OCI-LY3 (cell line): ENCODE measurements around the gene TEX264.

Experiments used
- CTCF ChIP-seq: fragments of 200-600, 300-600 bp; sonication (generic); IDR thresholded peaks from 2 replicates; pipeline ENCODE4 v1.5.1; 2014; ENCODE audit warnings: antibody characterized with exemption, low read length, low read depth
- EZH2phosphoT487 ChIP-seq: fragments of 200-600 bp; shearing (Covaris generic); IDR thresholded peaks from 2 replicates; pipeline ENCODE4 v1.6.1; 2018; ENCODE audit warnings: antibody characterized with exemption, mixed run types, low read depth

- TF ChIP-seq CTCF: peak; percentile 37
- no peak for TF ChIP-seq EZH2phosphoT487
Measured at GRCh38 chr3:51710631-51711351, 39.7 kb downstream of the TEX264 start.
